ENCODE data around the gene ALDH16A1. TPM values are rescaled to one million over a fixed set of nuclear protein-coding genes. Genes with fewer than 3 reads are reported as not detected.
"Not testable (repeated sequence)": the region's sequence is repeated elsewhere in the genome, so short reads cannot be mapped to it uniquely, and the experiment has no call there.

Gene ALDH16A1
- total and polyA plus RNA-seq, 2 experiments from 2014 or later = 29.9 to 38.7 TPM

DNA sequence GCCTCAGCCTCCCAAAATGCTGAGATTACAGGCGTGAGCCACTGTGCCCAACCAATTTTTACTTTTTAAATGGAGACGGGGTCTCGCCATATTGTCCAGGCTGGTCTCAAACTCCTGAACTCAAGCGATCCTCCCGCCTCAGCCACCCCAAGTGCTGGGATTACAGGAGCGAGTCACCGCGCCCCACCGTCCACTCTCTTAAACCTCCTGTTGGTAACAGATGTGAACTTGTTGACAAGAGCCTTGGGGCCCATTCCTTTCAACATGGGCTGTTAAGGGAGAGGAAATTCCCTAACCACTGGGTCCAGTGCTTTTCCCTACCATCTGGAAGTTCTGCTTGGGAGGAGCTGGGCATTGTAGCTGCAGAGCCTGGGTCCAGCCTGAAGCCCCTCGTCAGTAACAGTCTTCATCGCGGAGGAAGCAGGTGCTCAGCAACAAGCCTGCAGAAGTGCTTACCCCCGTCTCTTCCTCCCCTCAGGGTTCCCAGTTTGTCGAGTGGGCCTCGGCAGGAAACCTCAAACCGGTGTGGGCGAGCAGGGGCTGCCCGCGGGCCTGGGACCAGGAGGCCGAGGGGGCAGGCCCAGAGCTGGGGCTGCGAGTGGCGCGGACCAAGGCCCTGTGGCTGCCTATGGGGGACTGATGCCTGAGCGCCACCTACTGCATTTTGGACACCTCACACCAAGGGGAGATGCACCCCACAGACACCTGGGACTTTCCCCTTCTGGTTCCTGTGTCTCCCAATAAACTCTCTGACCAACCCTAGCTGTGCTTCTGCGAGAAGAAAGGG, 17.0 kb downstream of the ALDH16A1 start:
- H3K79me2 ChIP-seq = no peaks in the 10 kb centered on the region
- no peaks in the 10 kb centered on the region for H3K9me3 ChIP-seq (ENCODE audit: low read depth)
- no peaks in the 10 kb centered on the region for H3K36me3 ChIP-seq (replicated peaks; ENCODE audit: insufficient read depth, low read depth)
- no peaks in the 10 kb centered on the region for H4K20me1 ChIP-seq (ENCODE audit: insufficient read depth, poor library complexity, severe bottlenecking)
- no peaks in the 10 kb centered on the region for H3K9me2 ChIP-seq (replicated peaks; ENCODE audit: insufficient read depth)
- H3K27ac ChIP-seq = no peak overlapping the region
- H3K4me3 ChIP-seq = no peak overlapping the region
- WGBS (ENCODE audit: low lambda C conversion rate, missing lambda C conversion rate) = 95% methylated on average over 25 of the region's 25 CpGs
- no peaks in the 10 kb centered on the region for H3K27me3 ChIP-seq
- H2AFZ ChIP-seq = no peak overlapping the region
- TF ChIP-seq CTCF (IDR thresholded peaks at IDR 0.05; ENCODE audit: poor library complexity) (no peak), EZH2 (IDR thresholded peaks at IDR 0.05; ENCODE audit: borderline replicate concordance) (no peak), EZH2phosphoT487 (IDR thresholded peaks at IDR 0.05; ENCODE audit: low read depth, severe bottlenecking, unreplicated experiment) (no peak)
- no peak for DNase-seq (ENCODE audit: low spot score)
- no peak overlapping the region for H3K4me2 ChIP-seq
- H3K4me1 ChIP-seq (ENCODE audit: insufficient read depth) = peaks cover 4% of the 10 kb centered on the region

DNA sequence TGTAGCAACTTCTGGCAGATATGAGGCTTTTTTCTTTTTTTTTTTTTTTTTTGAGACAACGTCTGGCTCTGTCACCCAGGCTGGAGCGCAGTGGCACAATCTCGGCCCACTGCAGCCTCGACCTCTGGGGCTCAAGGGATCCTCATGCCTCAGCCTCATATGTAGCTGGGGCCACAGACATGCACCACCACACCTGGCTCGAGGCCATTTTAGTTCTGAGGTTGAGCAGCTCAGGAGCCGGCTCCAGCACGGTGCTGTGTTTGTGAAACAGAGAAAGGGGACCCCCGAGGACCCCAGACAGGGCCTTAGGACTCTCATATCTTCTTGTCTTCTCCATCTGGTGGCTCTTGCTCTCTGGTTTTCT, 17.6 kb downstream of the ALDH16A1 start:
- Histone ChIP-seq H3K36me3 (replicated peaks; ENCODE audit: insufficient read depth, low read depth) (no peaks in the 10 kb centered on the region), H3K4me1 (ENCODE audit: insufficient read depth) (peaks cover 4% of the 10 kb centered on the region), H4K20me1 (ENCODE audit: insufficient read depth, poor library complexity, severe bottlenecking) (no peaks in the 10 kb centered on the region), H3K27me3 (no peaks in the 10 kb centered on the region), H3K4me2 (no peak overlapping the region), H3K4me3 (no peak overlapping the region), H3K9me3 (ENCODE audit: low read depth) (no peaks in the 10 kb centered on the region), H3K27ac (no peak overlapping the region), H2AFZ (no peak overlapping the region), H3K9me2 (replicated peaks; ENCODE audit: insufficient read depth) (no peaks in the 10 kb centered on the region), H3K79me2 (no peaks in the 10 kb centered on the region)
- 95% methylated on average over 8 of the region's 8 CpGs for WGBS (ENCODE audit: low lambda C conversion rate, missing lambda C conversion rate)
- TF ChIP-seq EZH2phosphoT487 (IDR thresholded peaks at IDR 0.05; ENCODE audit: low read depth, severe bottlenecking, unreplicated experiment) (no peak), EZH2 (IDR thresholded peaks at IDR 0.05; ENCODE audit: borderline replicate concordance) (no peak), CTCF (IDR thresholded peaks at IDR 0.05; ENCODE audit: poor library complexity) (no peak)
- no peak for DNase-seq (ENCODE audit: low spot score)

DNA sequence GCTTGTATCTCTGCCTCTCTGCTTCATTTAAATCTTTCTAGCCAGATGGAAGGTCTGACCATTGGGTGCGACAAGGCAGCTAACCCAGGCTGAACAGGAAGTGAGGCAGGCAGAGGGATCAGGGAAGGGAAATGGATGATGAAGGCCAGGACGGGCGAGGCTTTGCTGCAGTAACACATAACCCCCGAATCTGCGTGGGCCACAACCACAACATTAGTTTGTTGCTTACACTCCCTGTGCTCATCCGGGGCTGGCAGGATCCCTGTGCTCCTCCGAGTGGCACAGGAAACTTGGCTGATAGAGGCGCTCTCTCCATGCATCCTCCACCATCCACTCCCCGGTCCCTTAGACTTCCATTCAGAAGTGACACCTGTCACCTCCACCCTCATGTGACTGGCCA, 19.9 kb downstream of the ALDH16A1 start:
- no peaks in the 10 kb centered on the region for H3K9me3 ChIP-seq (ENCODE audit: low read depth)
- 82% methylated on average over 8 of the region's 9 CpGs for WGBS (ENCODE audit: low lambda C conversion rate, missing lambda C conversion rate)

GRCh38 chr19:49473501-49473867, 20.5 kb downstream of the ALDH16A1 start:
- WGBS (ENCODE audit: low lambda C conversion rate, missing lambda C conversion rate) = 85% methylated on average over 9 of the region's 9 CpGs
- H3K27ac ChIP-seq = not testable (repeated sequence)
- H2AFZ ChIP-seq = peak overlapping the region; percentile 86

More for the DNA sequence above, 19.9 kb downstream of the ALDH16A1 start:
- Histone ChIP-seq H3K4me1 (ENCODE audit: insufficient read depth) (peaks cover 4% of the 10 kb centered on the region), H3K4me3 (no peak overlapping the region), H3K27me3 (no peaks in the 10 kb centered on the region), H3K4me2 (no peak overlapping the region), H3K36me3 (replicated peaks; ENCODE audit: insufficient read depth, low read depth) (no peaks in the 10 kb centered on the region), H3K27ac (no peak overlapping the region), H4K20me1 (ENCODE audit: insufficient read depth, poor library complexity, severe bottlenecking) (no peaks in the 10 kb centered on the region), H3K79me2 (no peaks in the 10 kb centered on the region), H2AFZ (no peak overlapping the region), H3K9me2 (replicated peaks; ENCODE audit: insufficient read depth) (no peaks in the 10 kb centered on the region)
- no peak for DNase-seq (ENCODE audit: low spot score)
- TF ChIP-seq EZH2phosphoT487 (IDR thresholded peaks at IDR 0.05; ENCODE audit: low read depth, severe bottlenecking, unreplicated experiment) (no peak), EZH2 (IDR thresholded peaks at IDR 0.05; ENCODE audit: borderline replicate concordance) (no peak), CTCF (IDR thresholded peaks at IDR 0.05; ENCODE audit: poor library complexity) (no peak)

More at GRCh38 chr19:49473501-49473867, 20.5 kb downstream of the ALDH16A1 start:
- not testable (repeated sequence) for H3K4me1 ChIP-seq (ENCODE audit: insufficient read depth); H3K9me3 ChIP-seq (ENCODE audit: low read depth); DNase-seq (ENCODE audit: low spot score); H3K79me2 ChIP-seq; H3K27me3 ChIP-seq; H4K20me1 ChIP-seq (ENCODE audit: insufficient read depth, poor library complexity, severe bottlenecking); H3K36me3 ChIP-seq (replicated peaks; ENCODE audit: insufficient read depth, low read depth); H3K9me2 ChIP-seq (replicated peaks; ENCODE audit: insufficient read depth); H3K4me3 ChIP-seq
- peak overlapping the region; percentile 92 for H3K4me2 ChIP-seq
